ENCODE measurements around the gene NUAK1.

NUAK1 gene

GRCh38 chr12:106108185-106108835 lies 30.4 kb downstream of the NUAK1 start:
- no peak for DNase-seq

- no peak for DNase-seq
Measured at GRCh38 chr12:106107566-106107965, 31.2 kb downstream of the NUAK1 start.

GRCh38 chr12:106106892-106107291 lies 31.9 kb downstream of the NUAK1 start:
- DNase-seq: no peak

GRCh38 chr12:106106061-106106566 lies 32.6 kb downstream of the NUAK1 start:
- no peak for DNase-seq

- no peak for DNase-seq
Measured at GRCh38 chr12:106101803-106102202, 37.0 kb downstream of the NUAK1 start.

- no peak for DNase-seq
Measured at GRCh38 chr12:106098691-106099200, 40.0 kb downstream of the NUAK1 start.

- DNase-seq: no peak
Measured at GRCh38 chr12:106097011-106097410, 41.7 kb downstream of the NUAK1 start.

GRCh38 chr12:106096376-106096775 lies 42.4 kb downstream of the NUAK1 start:
- DNase-seq: no peak

- no peak for DNase-seq
Measured at GRCh38 chr12:106094304-106094703, 44.5 kb downstream of the NUAK1 start.

- DNase-seq: no peak
Measured at GRCh38 chr12:106093246-106093645, 45.5 kb downstream of the NUAK1 start.

- no peak for DNase-seq
Measured at GRCh38 chr12:106091446-106091820, 47.3 kb downstream of the NUAK1 start.

- DNase-seq: no peak
Measured at GRCh38 chr12:106090591-106091445, 47.9 kb downstream of the NUAK1 start.

GRCh38 chr12:106089935-106090334 lies 48.8 kb downstream of the NUAK1 start:
- no peak for DNase-seq

- no peak for DNase-seq
Measured at GRCh38 chr12:106088811-106089485, 49.8 kb downstream of the NUAK1 start.

- no peak for DNase-seq
Measured at GRCh38 chr12:106088246-106088808, 50.4 kb downstream of the NUAK1 start.

- no peak for DNase-seq
Measured at GRCh38 chr12:106086696-106087095, 52.1 kb downstream of the NUAK1 start.

- no peak for DNase-seq
Measured at GRCh38 chr12:106085213-106085612, 53.5 kb downstream of the NUAK1 start.

GRCh38 chr12:106084759-106085158 lies 54.0 kb downstream of the NUAK1 start:
- no peak for DNase-seq

GRCh38 chr12:106084014-106084671 lies 54.6 kb downstream of the NUAK1 start:
- DNase-seq: no peak

- DNase-seq: no peak
Measured at GRCh38 chr12:106082216-106083175, 56.3 kb downstream of the NUAK1 start.

GRCh38 chr12:106081606-106082005 lies 57.1 kb downstream of the NUAK1 start:
- DNase-seq: no peak
